ENCODE results near the gene FKBP9.
A peak's percentile ranks its signal among the peaks of the same experiment; 100 is the strongest.
"Not testable (repeated sequence)": the region's sequence is repeated elsewhere in the genome, so short reads cannot be mapped to it uniquely, and the experiment has no call there.

FKBP9 gene, protein sequence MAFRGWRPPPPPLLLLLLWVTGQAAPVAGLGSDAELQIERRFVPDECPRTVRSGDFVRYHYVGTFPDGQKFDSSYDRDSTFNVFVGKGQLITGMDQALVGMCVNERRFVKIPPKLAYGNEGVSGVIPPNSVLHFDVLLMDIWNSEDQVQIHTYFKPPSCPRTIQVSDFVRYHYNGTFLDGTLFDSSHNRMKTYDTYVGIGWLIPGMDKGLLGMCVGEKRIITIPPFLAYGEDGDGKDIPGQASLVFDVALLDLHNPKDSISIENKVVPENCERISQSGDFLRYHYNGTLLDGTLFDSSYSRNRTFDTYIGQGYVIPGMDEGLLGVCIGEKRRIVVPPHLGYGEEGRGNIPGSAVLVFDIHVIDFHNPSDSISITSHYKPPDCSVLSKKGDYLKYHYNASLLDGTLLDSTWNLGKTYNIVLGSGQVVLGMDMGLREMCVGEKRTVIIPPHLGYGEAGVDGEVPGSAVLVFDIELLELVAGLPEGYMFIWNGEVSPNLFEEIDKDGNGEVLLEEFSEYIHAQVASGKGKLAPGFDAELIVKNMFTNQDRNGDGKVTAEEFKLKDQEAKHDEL

DNA sequence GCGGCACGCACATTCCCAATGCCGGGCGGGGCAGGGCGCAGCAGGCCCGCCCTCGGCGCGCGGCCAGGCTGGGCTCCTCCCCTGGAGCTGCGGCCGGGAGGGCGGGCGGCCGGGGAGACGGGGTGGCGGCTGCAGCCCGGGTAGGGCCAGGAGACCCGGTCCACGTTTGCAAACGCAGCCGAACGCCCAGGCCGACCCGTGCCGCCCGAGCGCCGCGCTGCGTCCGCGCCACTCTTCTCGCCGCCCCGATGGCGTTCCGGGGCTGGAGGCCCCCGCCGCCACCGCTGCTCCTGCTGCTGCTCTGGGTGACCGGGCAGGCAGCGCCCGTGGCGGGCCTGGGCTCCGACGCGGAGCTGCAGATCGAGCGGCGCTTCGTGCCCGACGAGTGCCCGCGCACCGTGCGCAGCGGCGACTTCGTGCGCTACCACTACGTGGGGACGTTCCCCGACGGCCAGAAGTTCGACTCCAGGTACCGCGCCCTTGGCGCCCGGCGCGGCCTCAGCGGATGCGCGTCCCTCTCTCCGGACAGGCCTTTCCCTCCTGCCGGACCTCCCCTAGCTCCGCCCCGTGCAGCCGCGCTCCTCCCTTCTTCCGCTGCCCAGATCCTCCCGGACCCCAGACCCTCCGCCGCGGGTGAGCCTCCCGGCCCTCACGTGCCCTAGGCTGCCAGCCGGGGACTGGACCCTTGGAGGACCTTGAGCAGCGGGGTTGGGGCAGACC lies at the start of gene FKBP9:
FKBP9 (plus strand) TSS at position 115 of the 720 bp plus-strand sequence; CDS start at position 249, 134 bp downstream.
- ATAC-seq, result peak; percentile 24 to 38

DNA sequence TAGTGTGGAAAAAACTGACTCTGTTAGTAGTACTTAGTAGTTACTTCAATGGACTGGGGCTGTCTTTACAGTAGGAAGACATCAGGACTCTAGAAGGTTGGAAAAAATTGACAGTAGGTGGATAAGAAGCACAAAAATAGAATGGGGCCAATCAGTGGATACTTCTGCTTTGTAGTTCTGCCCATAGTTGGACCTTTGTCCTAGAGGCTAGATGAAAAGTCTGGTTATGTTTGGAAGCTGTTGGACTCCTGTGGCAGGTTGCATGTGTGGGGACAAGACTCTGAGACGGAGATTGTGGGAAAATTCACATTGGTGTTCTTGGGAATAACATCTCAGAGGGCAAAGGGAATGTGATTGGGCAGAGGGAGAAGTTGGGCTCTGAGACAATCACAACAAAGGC lies 47.0 kb upstream of the FKBP9 start:
- ATAC-seq, result no peak

DNA sequence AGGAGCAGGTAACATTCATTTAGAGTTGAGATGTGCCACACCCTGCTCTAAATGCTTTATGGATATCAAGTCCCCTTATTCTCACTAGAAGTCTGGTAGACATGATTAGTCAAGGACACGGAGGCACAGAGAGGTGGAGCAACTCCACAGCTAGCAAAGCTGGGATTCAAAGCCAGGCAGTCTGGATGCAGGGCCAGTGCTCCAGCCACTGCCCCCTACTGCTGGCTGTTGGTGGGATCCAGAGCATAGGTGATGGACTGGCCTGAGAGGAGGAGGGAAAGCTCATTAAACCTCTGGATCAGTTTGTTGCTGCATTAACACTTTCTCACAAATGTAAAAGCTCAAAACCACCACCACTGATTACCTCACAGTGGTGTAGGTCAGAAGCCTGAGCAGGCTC lies 43.1 kb upstream of the FKBP9 start:
- peak in 1 of 2 donors; percentile 17 for ATAC-seq

DNA sequence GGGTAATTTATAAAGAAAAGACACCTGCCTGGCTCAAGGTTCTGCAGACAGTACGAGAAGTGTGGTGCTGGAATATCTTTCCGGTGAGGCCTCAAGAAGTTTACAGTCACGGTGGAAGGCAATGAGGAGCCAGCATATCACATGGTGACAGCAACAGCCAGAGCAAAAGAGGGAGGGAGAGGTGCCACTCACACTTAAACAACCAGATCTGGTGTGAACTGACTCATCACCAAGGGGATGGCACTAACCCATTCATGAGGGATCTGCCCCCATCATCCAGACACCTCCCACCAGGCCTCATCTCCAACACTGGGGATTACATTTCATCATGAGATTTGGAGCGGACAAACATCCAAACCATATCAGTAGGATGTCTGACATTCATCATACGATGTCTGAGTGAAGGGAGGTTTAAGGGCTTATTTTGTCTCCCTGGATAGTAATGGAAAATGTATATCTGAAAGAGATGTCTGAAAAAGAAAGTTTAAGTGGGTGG lies 42.2 kb upstream of the FKBP9 start:
- no peak for ATAC-seq

DNA sequence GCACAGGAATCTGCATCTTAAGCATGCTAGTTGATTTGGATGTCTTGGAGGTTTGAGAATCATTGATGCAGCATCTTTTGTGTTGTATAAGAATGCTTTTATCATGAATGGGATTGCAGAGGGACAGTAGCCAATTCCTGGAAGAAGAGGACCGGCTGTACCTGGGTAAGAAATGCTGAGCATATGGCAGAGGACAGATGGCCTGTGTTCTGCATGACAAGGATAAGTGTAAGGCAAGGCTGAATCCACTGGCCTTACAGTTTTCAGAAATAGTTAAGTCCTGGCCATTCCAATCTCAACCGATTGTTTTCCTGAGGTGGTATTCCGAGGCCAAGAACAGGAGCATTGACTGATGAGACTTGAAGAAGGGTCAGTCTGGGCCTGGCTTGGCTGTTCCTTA lies 41.2 kb upstream of the FKBP9 start:
- ATAC-seq, result no peak

DNA sequence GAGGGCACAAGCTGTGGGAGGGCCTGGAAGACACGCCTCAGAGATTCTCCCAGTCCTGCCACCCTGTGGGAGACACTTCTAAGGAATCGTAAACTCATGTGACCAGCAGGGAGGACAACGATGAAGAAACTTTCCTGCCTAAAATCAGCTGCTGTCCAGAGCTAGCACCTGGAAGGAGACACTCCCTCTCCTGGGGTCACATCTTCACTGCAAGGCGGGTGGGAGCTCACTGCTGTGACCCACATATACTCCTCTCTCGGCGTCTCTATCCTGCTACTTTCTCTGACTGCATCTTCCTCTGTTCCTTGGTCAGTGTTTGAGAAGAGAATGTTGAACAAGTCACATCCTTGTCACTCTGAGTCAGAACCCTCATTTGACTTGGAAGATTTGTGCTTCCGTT lies 40.2 kb upstream of the FKBP9 start:
- not testable (repeated sequence) for ATAC-seq

DNA sequence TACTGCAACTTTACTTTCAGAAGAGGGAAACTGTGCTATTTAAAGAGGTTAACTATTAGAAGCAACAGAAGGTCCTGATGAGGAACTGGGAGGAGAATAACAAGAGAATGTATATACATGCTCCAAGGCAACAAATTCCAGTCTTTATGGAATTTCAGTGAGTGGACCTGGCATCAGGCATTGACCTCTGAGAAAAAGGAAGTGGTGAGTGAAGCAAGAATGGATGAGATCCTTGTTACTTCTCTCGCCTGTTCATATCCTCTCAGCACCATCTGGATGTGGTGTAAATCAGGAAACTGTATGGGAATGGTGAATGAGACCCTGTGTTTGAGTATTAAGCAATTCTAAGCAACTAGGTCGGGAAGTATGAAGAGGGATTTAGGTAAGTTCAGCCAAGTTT lies 35.3 kb upstream of the FKBP9 start:
- no peak for ATAC-seq

DNA sequence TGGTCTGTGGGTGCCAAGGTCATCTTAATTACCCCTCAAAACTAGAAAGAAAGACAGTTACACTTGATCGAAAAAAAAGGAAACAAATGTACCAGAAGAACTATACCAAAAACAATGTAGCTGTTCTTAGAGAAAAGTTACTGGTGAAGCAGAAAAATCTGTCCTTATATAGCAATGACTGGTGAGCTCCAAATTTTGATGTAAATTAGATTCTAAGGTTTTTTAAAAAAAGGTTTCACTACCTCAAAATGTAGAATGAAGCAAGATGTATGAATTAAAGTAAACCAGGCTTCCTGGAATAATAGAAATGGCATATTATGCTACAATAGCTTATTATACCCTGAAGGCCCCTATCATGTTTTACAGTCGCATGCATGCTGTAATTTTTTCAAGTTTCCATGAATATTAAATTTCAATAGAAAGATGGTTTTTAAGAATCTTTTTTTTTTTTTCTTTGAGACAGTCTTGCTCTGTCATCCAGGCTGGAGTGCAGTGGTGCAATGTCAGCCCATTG lies 28.4 kb upstream of the FKBP9 start:
- no peak for ATAC-seq

DNA sequence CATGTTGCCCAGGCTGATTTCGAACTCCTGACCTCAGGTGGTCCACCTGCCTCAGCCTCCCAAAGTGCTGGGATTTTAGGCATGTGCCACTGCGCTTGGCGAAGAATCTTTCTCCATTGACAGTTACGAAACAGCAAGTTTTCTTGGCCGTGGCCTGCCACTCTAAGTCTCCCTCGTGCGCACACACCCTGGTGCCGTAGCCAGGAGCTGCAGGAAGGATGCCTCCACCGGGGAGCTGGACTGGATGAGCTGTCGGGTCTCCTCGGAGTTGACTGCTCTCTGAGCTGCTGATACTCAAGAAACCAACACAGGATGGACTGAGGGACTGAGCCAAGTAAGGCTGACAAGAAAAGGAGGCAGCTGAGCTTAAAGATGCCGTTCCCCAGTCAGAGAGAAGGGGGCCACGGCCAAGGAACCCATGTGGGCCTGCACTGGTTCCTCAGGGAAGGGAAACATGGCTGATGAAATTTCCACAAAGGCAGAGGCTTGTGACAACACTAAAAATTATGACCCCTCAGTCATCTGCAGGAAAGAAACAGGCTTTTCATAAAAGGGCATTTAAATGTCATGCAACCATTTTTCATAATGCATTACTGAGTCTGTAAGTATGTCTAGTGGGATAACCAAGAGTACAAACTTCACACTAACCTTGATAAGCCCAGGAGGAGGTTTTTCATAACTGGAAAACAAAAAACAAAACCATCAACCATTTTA lies 27.7 kb upstream of the FKBP9 start:
- ATAC-seq, result no peak

DNA sequence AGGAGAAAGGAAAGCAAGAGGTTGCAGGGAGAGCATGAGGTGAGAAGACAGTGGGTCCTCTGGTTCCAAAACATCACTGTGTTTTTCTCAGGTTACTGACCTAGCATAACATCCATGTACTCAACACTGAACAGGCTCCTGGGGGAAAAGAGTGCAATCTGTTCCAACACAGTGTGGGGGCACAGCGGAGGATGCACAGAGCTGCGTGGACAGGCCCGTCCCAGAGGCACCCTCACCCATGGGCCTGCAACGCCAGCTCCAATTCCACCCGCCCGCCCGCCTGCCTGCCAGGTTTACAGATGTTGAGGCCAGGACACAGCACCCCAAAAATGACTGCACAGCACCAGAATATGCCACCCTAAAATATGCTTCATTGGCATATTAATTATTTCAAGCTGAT lies 26.9 kb upstream of the FKBP9 start:
- ATAC-seq, result no peak

DNA sequence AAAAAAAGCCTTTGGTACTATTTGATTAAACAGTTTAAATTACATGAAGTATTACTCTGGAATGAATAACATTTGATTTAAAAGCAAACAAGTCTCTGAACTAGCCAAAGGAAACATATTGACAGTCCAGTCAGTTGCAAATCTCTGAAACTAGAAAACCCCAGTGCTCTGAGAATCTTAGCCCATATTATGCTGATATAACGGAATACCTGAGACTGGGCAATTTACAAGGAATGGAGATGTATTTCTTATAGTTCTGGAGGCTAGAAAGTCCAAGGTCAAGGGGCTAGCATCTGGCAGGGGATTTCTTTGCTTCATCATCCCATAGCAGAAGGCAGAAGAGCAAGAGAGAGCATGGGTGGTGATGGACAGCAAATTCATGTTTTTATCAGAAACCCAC lies 21.7 kb upstream of the FKBP9 start:
- ATAC-seq, result no peak

DNA sequence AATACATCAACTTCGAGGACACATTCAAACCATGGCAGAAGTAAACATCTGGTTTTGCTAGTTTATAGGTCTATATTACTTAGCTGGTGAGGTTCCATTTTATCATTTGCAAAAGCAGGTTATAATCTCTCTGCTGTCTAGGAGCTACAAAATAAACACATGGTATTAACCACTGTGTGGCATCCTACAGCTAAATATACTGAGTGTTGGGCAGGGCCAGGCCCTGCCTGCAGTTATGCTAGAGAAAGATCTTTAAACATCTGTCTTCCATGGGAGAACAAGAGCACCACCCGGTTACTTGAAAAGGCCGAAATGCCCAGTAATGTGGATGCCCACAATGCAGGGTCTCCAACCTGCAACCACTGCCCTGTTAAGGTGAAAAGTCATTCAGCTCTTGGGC lies 20.6 kb upstream of the FKBP9 start:
- no peak for ATAC-seq

DNA sequence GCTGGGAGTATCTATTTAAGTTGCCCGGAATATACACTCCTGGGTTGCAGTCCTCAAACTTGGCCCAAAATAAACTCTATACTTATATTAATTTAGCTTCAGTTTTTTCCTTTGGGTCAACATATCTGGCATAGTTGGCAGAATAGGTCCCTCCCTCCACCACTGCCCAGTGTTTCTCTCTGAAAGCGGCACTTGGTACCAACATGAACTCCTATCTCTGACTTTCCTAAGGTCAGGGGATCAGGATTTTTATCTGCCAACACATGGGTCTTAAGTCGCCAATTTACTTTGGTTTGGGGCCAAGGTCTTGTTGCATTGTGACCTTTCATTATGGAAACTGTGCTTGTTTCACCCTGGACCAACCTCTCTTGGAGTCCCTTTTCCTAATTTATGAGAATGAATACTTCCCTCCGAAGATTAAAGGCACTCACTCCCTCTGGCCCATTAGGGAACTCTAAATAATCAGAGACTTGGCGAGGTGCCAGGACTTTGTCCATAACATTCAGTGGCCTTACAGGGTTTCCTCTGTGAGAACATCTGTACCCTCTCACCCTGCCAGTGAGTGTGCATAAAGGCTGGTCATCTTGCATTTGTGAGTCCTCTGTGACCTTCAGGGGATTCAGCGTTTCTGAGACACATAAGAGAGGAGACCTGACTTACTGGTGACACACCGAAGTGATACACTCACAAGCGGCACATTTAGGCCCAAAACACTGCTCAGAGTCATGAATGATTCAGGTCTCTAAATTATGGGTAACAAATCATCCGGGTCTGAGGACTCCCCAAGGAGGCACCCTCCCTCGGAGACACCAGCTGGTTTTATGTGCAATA lies 19.7 kb upstream of the FKBP9 start:
- no peak for ATAC-seq

DNA sequence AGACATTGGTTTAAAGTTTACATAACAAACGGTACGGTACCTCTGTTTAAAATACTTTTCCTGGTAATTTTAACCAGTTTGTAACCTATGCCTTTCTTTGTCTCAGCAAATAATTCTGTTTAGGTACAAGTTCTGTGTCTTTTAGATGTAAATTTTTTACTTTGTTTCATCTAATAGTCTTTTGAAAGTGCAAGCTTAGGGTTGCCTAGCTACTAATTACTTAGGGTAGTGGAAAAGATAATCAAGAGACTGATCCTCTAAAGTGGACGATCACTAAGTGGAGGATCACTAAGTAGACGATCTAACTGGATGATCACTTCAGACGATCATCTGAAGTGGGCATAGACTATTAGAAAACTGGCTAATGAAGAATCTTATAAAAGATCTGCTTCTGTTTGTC lies 16.1 kb upstream of the FKBP9 start:
- ATAC-seq, result no peak

DNA sequence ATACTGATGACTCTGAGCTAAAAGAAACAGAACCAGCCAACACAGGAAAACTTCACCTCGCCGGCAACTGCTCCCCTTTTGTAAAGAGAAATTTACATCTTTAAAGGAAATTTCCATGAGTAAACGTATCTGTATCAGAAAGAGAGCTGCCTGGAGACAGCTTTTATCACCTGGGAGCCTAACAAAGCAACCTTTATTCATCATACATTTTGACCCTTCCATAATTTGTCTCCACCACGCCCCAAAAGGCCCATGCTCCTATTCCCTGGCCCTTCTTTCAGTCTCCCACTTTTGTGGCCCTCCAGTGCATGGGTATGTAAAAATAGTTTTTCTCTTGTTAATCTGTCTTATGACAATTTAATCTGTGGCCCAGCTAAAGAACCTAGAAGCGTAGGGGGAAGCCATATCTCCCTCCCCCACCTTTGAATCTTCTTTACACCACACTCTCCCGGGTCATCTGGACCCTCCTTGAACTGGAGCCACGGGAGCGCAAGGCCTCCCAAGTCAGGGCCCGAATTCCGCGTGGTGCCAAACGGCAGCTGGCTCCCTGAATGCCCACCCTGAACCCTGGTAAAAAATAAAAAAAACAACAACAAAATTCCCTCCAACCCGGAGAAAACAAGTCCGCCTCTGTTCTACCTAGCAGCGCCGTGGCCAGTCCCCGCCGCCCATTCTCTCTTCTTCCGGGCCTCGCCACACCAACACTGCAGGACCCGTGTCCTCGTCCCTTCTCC lies 15.4 kb upstream of the FKBP9 start:
- ATAC-seq, result no peak

DNA sequence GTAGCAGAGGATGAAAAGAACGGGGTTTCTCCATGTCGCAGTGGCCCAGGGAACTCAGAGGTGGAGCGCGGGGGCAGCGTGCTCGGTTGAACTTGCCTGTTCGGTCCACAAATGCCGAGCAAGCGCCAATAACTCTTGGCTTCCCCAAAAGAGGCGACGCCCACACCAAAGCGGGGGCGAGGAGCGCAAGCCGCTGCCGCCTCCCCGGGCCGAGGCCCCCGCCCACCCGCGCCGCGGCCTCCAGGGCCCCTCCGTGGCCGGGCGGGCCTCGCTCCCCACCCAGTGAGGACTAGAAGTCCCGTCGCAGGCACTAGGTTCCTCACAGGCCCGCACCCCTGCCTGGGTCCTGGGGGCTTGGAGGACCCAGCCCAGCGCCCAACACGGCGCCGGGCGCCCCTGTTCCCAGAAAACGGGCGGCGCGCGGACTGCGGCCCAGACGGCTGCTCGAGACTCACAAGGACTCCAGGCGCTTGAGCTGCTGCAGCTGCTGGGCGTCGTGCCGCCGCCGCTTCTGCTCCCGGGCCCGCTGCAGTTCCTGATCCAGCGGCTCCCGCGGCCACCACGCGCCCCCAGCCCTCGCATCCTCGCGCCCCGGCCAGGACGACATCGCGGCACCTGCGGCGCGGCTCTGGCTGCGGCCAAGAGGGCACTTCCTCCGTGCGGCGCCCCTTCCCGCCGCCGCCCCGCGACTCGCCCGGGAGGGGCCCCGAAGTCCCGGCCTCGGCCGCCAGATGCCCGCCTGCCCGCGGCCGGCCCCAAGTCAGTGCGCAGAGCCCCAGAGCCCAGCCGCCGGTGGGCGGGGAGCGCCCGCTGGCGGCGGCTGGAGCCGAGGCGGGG lies 14.6 kb upstream of the FKBP9 start:
- peak; percentile 92 to 94 for ATAC-seq

DNA sequence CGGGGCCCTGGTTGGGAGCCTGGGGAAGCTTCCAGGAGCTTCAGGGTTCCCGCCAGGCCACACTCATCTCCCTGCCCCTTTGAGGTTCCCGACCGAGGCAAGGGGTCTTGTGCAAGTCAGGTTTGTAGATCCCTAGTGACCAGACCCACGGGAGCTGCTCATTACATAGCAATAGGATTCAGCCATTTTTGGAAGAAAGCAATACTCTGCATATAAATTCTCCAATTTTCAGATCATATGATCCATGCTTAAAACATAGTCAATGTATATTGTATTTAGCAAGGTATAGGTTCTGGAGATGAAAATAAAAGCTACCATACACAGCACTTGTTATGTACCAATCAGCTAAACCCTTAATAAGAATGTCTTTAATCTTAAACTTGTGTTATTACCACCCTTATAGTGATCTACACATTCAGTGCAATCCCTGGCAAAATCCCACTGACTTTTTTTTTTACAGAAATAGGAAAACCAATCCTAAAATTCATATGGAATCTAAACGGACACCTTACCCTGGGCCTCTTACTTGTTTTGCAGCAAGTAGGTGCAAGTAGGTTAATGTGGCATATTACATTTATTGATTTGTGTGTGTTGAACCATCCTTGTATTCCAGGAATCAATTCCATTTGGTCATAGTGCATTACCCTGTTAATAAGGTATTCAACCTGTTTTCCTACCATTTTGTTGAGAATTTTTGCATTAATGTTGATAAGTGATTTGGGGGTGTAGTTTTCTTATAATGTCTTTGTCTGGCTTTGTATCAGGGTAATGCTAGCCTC lies 13.8 kb upstream of the FKBP9 start:
- no peak for ATAC-seq

DNA sequence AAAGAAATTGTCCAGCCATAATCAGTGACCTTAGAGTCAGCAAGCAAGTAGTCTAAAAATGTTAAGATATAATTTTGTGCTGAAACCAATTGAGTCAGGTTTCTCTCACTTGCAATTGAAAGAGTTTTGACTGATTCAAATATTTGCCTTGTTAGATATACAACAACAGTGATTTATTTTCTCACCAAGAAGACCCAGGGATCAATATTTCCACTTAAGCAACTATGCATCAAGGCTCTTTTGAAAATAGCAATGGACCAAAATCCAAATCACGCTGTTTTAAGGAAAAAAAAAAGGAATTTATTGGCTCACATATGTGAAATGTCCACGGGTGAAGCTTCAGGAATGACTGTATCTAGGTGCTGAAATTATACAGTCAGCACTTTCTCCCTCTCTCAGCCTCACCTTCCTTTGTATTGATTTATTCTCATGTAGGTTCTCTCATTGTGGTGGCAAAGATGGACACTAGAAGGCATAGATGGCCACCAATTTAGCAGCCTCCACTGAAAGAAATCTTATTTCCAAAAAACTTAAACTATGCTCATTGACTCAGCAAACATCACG lies 9.7 kb upstream of the FKBP9 start:
- ATAC-seq, result no peak

DNA sequence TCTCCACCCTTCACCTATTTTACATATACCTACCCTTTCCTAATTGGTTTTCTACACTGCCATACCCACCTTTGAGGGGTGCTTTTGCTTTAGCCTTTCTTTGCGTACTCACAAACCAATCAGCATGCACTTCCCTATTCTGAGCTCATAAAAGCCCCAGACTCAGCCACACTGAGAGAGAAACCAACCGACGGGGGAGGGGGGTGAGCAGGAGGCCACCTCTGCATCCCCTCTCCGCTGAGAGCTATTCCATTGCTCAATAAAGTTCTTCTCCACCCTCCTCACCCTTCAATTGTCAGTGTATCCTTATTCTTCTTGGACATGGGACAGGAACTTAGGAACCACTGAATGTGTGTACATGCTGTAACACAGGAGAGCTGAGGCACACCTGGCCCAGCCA lies 9.0 kb upstream of the FKBP9 start:
- ATAC-seq, result no peak

All from activated CD4-positive, CD25-positive, alpha-beta regulatory T cell treated with anti-CD3 and anti-CD28 coated beads, Interleukin-2, amount 50 U/mL, for 24 hours (primary cell).